ENCODE measurements around the gene FSTL4.

Gene FSTL4

GRCh38 chr5:133293960-133294359 is 318.4 kb downstream of the FSTL4 start:
- FAIRE-seq = no peak
- DNase-seq (ENCODE audit: extremely low spot score, insufficient read length, low read depth) = no peak

- DNase-seq (ENCODE audit: extremely low spot score, insufficient read length, low read depth) = no peak
- no peak for FAIRE-seq
Observed at GRCh38 chr5:133292300-133292699, 320.0 kb downstream of the FSTL4 start.

- FAIRE-seq = no peak
Observed at GRCh38 chr5:133291524-133291923, 320.8 kb downstream of the FSTL4 start.

GRCh38 chr5:133290669-133291240 is 321.6 kb downstream of the FSTL4 start:
- FAIRE-seq (no peak), DNase-seq (ENCODE audit: extremely low spot score, insufficient read length, low read depth) (no peak)

More at GRCh38 chr5:133291524-133291923, 320.8 kb downstream of the FSTL4 start:
- no peak for DNase-seq (ENCODE audit: extremely low spot score, insufficient read length, low read depth)

- DNase-seq (ENCODE audit: extremely low spot score, insufficient read length, low read depth) (no peak), FAIRE-seq (no peak)
Observed at GRCh38 chr5:133289686-133290367, 322.5 kb downstream of the FSTL4 start.

GRCh38 chr5:133287500-133287899 is 324.8 kb downstream of the FSTL4 start:
- DNase-seq (ENCODE audit: extremely low spot score, insufficient read length, low read depth) (peak; percentile 29), FAIRE-seq (peak; percentile 67)

- no peak for FAIRE-seq
- DNase-seq (ENCODE audit: extremely low spot score, insufficient read length, low read depth) = no peak
Observed at GRCh38 chr5:133286483-133286882, 325.9 kb downstream of the FSTL4 start.

- FAIRE-seq = no peak
Observed at GRCh38 chr5:133285583-133286021, 326.7 kb downstream of the FSTL4 start.

GRCh38 chr5:133284306-133284705 is 328.0 kb downstream of the FSTL4 start:
- DNase-seq (ENCODE audit: extremely low spot score, insufficient read length, low read depth) (no peak), FAIRE-seq (no peak)

More at GRCh38 chr5:133285583-133286021, 326.7 kb downstream of the FSTL4 start:
- DNase-seq (ENCODE audit: extremely low spot score, insufficient read length, low read depth) = no peak

- FAIRE-seq = no peak
Observed at GRCh38 chr5:133278317-133278716, 334.0 kb downstream of the FSTL4 start.

GRCh38 chr5:133277744-133278143 is 334.6 kb downstream of the FSTL4 start:
- DNase-seq (ENCODE audit: extremely low spot score, insufficient read length, low read depth) (no peak), FAIRE-seq (no peak)

More at GRCh38 chr5:133278317-133278716, 334.0 kb downstream of the FSTL4 start:
- DNase-seq (ENCODE audit: extremely low spot score, insufficient read length, low read depth) = no peak

GRCh38 chr5:133276171-133276570 is 336.2 kb downstream of the FSTL4 start:
- DNase-seq (ENCODE audit: extremely low spot score, insufficient read length, low read depth) = no peak

GRCh38 chr5:133275631-133276030 is 336.7 kb downstream of the FSTL4 start:
- no peak for DNase-seq (ENCODE audit: extremely low spot score, insufficient read length, low read depth)
- no peak for FAIRE-seq

More at GRCh38 chr5:133276171-133276570, 336.2 kb downstream of the FSTL4 start:
- no peak for FAIRE-seq

- FAIRE-seq (no peak), DNase-seq (ENCODE audit: extremely low spot score, insufficient read length, low read depth) (no peak)
Observed at GRCh38 chr5:133274597-133274935, 337.8 kb downstream of the FSTL4 start.

GRCh38 chr5:133273661-133274596 is 338.4 kb downstream of the FSTL4 start:
- no peak for DNase-seq (ENCODE audit: extremely low spot score, insufficient read length, low read depth)
- no peak for FAIRE-seq

GRCh38 chr5:133272345-133272744 is 340.0 kb downstream of the FSTL4 start:
- no peak for DNase-seq (ENCODE audit: extremely low spot score, insufficient read length, low read depth)
- FAIRE-seq = no peak

GRCh38 chr5:133271606-133272005 is 340.7 kb downstream of the FSTL4 start:
- DNase-seq (ENCODE audit: extremely low spot score, insufficient read length, low read depth) = no peak
- no peak for FAIRE-seq

GRCh38 chr5:133269691-133270090 is 342.6 kb downstream of the FSTL4 start:
- FAIRE-seq (no peak), DNase-seq (ENCODE audit: extremely low spot score, insufficient read length, low read depth) (no peak)

GRCh38 chr5:133267601-133268000 is 344.7 kb downstream of the FSTL4 start:
- FAIRE-seq (peak; percentile 67), DNase-seq (ENCODE audit: extremely low spot score, insufficient read length, low read depth) (no peak)

- no peak for FAIRE-seq
- no peak for DNase-seq (ENCODE audit: extremely low spot score, insufficient read length, low read depth)
Observed at GRCh38 chr5:133266966-133267365, 345.4 kb downstream of the FSTL4 start.

- no peak for FAIRE-seq
- DNase-seq (ENCODE audit: extremely low spot score, insufficient read length, low read depth) = no peak
Observed at GRCh38 chr5:133266527-133266878, 345.8 kb downstream of the FSTL4 start.

All from GM18507 (cell line).